Measurements from ENCODE around the gene KIAA0513.

- no peak for TF ChIP-seq CTCF (IDR thresholded peaks at IDR 0.05; ENCODE audit: borderline replicate concordance, extremely low read depth, low read length, poor library complexity, severe bottlenecking)
- no peak for TF ChIP-seq EZH2 (IDR thresholded peaks at IDR 0.05; ENCODE audit: borderline replicate concordance, low read depth, low read length, severe bottlenecking)
These were observed 72.7 kb downstream of the KIAA0513 start for GRCh38 chr16:85100265-85100664.

Data from DND-41 (cell line).